Measurements from ENCODE around the gene FGF4.

Gene FGF4

GRCh38 chr11:69807106-69807815 lies 32.1 kb upstream of the FGF4 start (continued):
- no peak for TF ChIP-seq GFI1B (tag by site-specific recombination; IDR thresholded peaks at IDR 0.05)
- TF ChIP-seq ZNF701 (tag by site-specific recombination; IDR thresholded peaks at IDR 0.05), result no peak

- CTCF ChIA-PET, result interaction anchor here (0.6 kb wide), 1 partner anchor 81 kb away, joined by 3 read pairs; no protein-coding TSS in a partner anchor
- Histone ChIP-seq H3K4me3 (ENCODE audit: low read depth, low read length) (no peak overlapping the region), H3K27ac (ENCODE audit: extremely low read depth, low read depth, low read length) (no peak overlapping the region), H3K9me3 (ENCODE audit: control insufficient read depth, insufficient read depth, low read depth, low read length) (no peaks in the 10 kb centered on the region), H3K4me1 (ENCODE audit: control insufficient read depth, insufficient read depth, low read length) (no peaks in the 10 kb centered on the region), H3K36me3 (ENCODE audit: control insufficient read depth in 2 of 2, insufficient read depth in 1 of 2, low read length in 2 of 2) (no peaks in the 10 kb centered on the region)
- no peak for TF ChIP-seq ZNF830 (tag by site-specific recombination; IDR thresholded peaks at IDR 0.05; ENCODE audit: low read depth)
- TF ChIP-seq ZBTB8A (tag by site-specific recombination; IDR thresholded peaks at IDR 0.05), result no peak
- TF ChIP-seq KLF9 (tag by site-specific recombination; IDR thresholded peaks at IDR 0.05; ENCODE audit: low read depth), result no peak
- TF ChIP-seq ZNF121 (tag by site-specific recombination; IDR thresholded peaks at IDR 0.05), result no peak
- no peak for TF ChIP-seq ZNF658 (tag by site-specific recombination; IDR thresholded peaks at IDR 0.05)
- no peak for TF ChIP-seq ZNF501 (tag by site-specific recombination; IDR thresholded peaks at IDR 0.05)
- TF ChIP-seq ZNF704 (tag by site-specific recombination; IDR thresholded peaks at IDR 0.05), result no peak
- no peak for TF ChIP-seq BCL11A (tag by site-specific recombination; IDR thresholded peaks at IDR 0.05; ENCODE audit: low read depth)
- TF ChIP-seq ZNF214 (tag by site-specific recombination; IDR thresholded peaks at IDR 0.05; ENCODE audit: borderline replicate concordance), result no peak
- no peak for TF ChIP-seq GFI1B (tag by site-specific recombination; IDR thresholded peaks at IDR 0.05)
- TF ChIP-seq ZNF266 (tag by site-specific recombination; IDR thresholded peaks at IDR 0.05; ENCODE audit: low read depth), result no peak
- TF ChIP-seq ZNF76 (tag by site-specific recombination; IDR thresholded peaks at IDR 0.05; ENCODE audit: borderline replicate concordance, low read depth), result no peak
- no peak for TF ChIP-seq ZBTB1 (tag by site-specific recombination; IDR thresholded peaks at IDR 0.05)
- no peak for TF ChIP-seq ATF2 (tag by site-specific recombination; IDR thresholded peaks at IDR 0.05; ENCODE audit: low read depth)
- no peak for TF ChIP-seq ZNF302 (tag by site-specific recombination; IDR thresholded peaks at IDR 0.05; ENCODE audit: low read depth)
- no peak for TF ChIP-seq OSR2 (tag by site-specific recombination; IDR thresholded peaks at IDR 0.05)
- no peak for TF ChIP-seq ZNF529 (tag by site-specific recombination; IDR thresholded peaks at IDR 0.05; ENCODE audit: insufficient replicate concordance)
- TF ChIP-seq REST (tag by site-specific recombination; IDR thresholded peaks at IDR 0.05), result no peak
- TF ChIP-seq ZNF248 (tag by site-specific recombination; IDR thresholded peaks at IDR 0.05), result no peak
- POLR2A ChIA-PET, result no interaction called here
These were observed 29.8 kb upstream of the FGF4 start for GRCh38 chr11:69804769-69805508.
